Medulla oblongata (tissue), 1 donor: ENCODE data around the gene RNASE13.
A peak's percentile ranks its signal among the peaks of the same experiment; 100 is the strongest.

Experiments used
- DNase-seq: peaks from one replicate; pipeline ENCODE4 v3.0.0-alpha.2; 2015; ENCODE audit errors: extremely low spot score

Gene RNASE13

GRCh38 chr14:21034707-21035106, at the start of gene RNASE13:
Gene RNASE13, minus strand, starts transcription at chr14:21034807. Its CDS starts 519 bp downstream, at chr14:21034288.
- no peak for DNase-seq

GRCh38 chr14:21084396-21084795, 49.8 kb upstream of the RNASE13 start:
- no peak for DNase-seq

GRCh38 chr14:21083565-21084325, 49.1 kb upstream of the RNASE13 start:
- DNase-seq: no peak

GRCh38 chr14:21081521-21082142, 47.0 kb upstream of the RNASE13 start:
- DNase-seq: no peak

- no peak for DNase-seq
Observed at GRCh38 chr14:21078726-21079125, 44.1 kb upstream of the RNASE13 start.

- DNase-seq: no peak
Observed at GRCh38 chr14:21078287-21078686, 43.7 kb upstream of the RNASE13 start.

- no peak for DNase-seq
Observed at GRCh38 chr14:21077672-21078071, 43.1 kb upstream of the RNASE13 start.

GRCh38 chr14:21075719-21076437, 41.3 kb upstream of the RNASE13 start:
- DNase-seq: no peak

GRCh38 chr14:21074398-21075272, 40.0 kb upstream of the RNASE13 start:
- DNase-seq: no peak

- DNase-seq: no peak
Observed at GRCh38 chr14:21073921-21074320, 39.3 kb upstream of the RNASE13 start.

GRCh38 chr14:21072781-21073339, 38.3 kb upstream of the RNASE13 start:
- DNase-seq: no peak

GRCh38 chr14:21072031-21072473, 37.4 kb upstream of the RNASE13 start:
- peak; percentile 78 for DNase-seq

GRCh38 chr14:21071225-21072030, 36.8 kb upstream of the RNASE13 start:
- DNase-seq: peak; percentile 90

- DNase-seq: peak; percentile 55
Observed at GRCh38 chr14:21070610-21071224, 36.1 kb upstream of the RNASE13 start.

GRCh38 chr14:21070083-21070609, 35.5 kb upstream of the RNASE13 start, which contains the start of gene ARHGEF40:
Gene ARHGEF40, plus strand, starts transcription at chr14:21070304. Its CDS starts 93 bp downstream, at chr14:21070397.
- peak; percentile 77 for DNase-seq

GRCh38 chr14:21069388-21070082, 34.9 kb upstream of the RNASE13 start:
- DNase-seq: peak; percentile 81

GRCh38 chr14:21068521-21069387, 34.1 kb upstream of the RNASE13 start:
- peak; percentile 86 for DNase-seq
